ENCODE measurements around the gene DNAJC13. TPM values are rescaled to one million over a fixed set of nuclear protein-coding genes. Genes with fewer than 3 reads are reported as not detected.
"Not testable (repeated sequence)": the region's sequence is repeated elsewhere in the genome, so short reads cannot be mapped to it uniquely, and the experiment has no call there.

DNAJC13 gene
- total and polyA plus RNA-seq, 2 donors (not counting 3 experiments of a cell fraction or from before 2014, with no cell fraction given) = 14.3 to 71.7 TPM

- POLR2A ChIA-PET = no interaction called here
- intact Hi-C loops (cut with micrococcal nuclease) = no loop called here
- TF ChIP-seq MAX (IDR thresholded peaks at IDR 0.05; ENCODE audit: insufficient read depth, insufficient read length) (no peak), GATA2 (IDR thresholded peaks at IDR 0.05; ENCODE audit: insufficient read depth, insufficient read length, low read depth, low read length) (no peak), EZH2 (IDR thresholded peaks at IDR 0.05; ENCODE audit: borderline replicate concordance, low read depth, low read length, severe bottlenecking) (no peak), POLR2AphosphoS5 (IDR thresholded peaks at IDR 0.05; ENCODE audit: insufficient read depth, low read depth, low read length) (no peak), MYC (IDR thresholded peaks at IDR 0.05; ENCODE audit: low read depth, low read length) (no peak), FOS (IDR thresholded peaks at IDR 0.05; ENCODE audit: borderline replicate concordance, insufficient read depth, low read length) (no peak), JUN (IDR thresholded peaks at IDR 0.05; ENCODE audit: borderline replicate concordance, insufficient read depth, insufficient read length, low read depth) (no peak), POLR2A (IDR thresholded peaks at IDR 0.05; ENCODE audit: low read depth, low read length) (no peak), CTCF (IDR thresholded peaks at IDR 0.05; ENCODE audit: extremely low read depth in 1 of 2, insufficient read depth in 1 of 2, low read depth in 1 of 2, low read length in 2 of 2) (no peak)
- H3K9me1 ChIP-seq (replicated peaks; ENCODE audit: control insufficient read depth, extremely low read depth, insufficient read depth, low read length) = no peaks in the 10 kb centered on the region
- no TSS peak for BruUV-seq (replicated peaks)
- H3K4me1 ChIP-seq (ENCODE audit: control insufficient read depth, extremely low read depth, insufficient read depth, low read length) = no peaks in the 10 kb centered on the region
- no peaks in the 10 kb centered on the region for H3K27me3 ChIP-seq (ENCODE audit: control insufficient read depth in 2 of 2, insufficient read depth in 2 of 2, low read length in 2 of 2)
- H2AFZ ChIP-seq (ENCODE audit: low read depth, low read length) = no peak overlapping the region
- H4K20me1 ChIP-seq (replicated peaks; ENCODE audit: control insufficient read depth, extremely low read depth, insufficient read depth, low read length) = no peaks in the 10 kb centered on the region
- no peaks in the 10 kb centered on the region for H3K36me3 ChIP-seq (ENCODE audit: control insufficient read depth in 2 of 2, extremely low read depth in 1 of 2, insufficient read depth in 2 of 2, low read length in 2 of 2)
- no peaks in the 10 kb centered on the region for H3K79me2 ChIP-seq (ENCODE audit: control insufficient read depth, insufficient read depth, low read length)
- dilution Hi-C loops (cut with MboI; ENCODE audit: extremely low pct_ligation_motif_present, low sequenced_read_pairs) = no loop called here
- no peak overlapping the region for H3K4me3 ChIP-seq (replicated peaks in 1 of 3; ENCODE audit: insufficient read depth in 1 of 3, low read depth in 1 of 3, low read length in 3 of 3)
- no peak overlapping the region for H3K27ac ChIP-seq (ENCODE audit: insufficient read depth, low read depth, low read length)
- DNase-seq (ENCODE audit: low read depth, low spot score) (no peak), FAIRE-seq (no peak)
- CTCF ChIA-PET = no interaction called here
- H3K4me2 ChIP-seq (ENCODE audit: insufficient read depth, low read length) = no peak overlapping the region
- H3K9ac ChIP-seq (replicated peaks; ENCODE audit: extremely low read depth, insufficient read depth, low read length) = no peak overlapping the region
- no peaks in the 10 kb centered on the region for H3K9me3 ChIP-seq (replicated peaks; ENCODE audit: control insufficient read depth, insufficient read depth, low read length)
Observed at GRCh38 chr3:132386259-132386658, 31.0 kb upstream of the DNAJC13 start.

GRCh38 chr3:132392675-132393074 is 24.6 kb upstream of the DNAJC13 start:
- H3K27ac ChIP-seq (ENCODE audit: insufficient read depth, low read depth, low read length); H3K79me2 ChIP-seq (ENCODE audit: control insufficient read depth, insufficient read depth, low read length); H3K9me3 ChIP-seq (replicated peaks; ENCODE audit: control insufficient read depth, insufficient read depth, low read length); H3K36me3 ChIP-seq (ENCODE audit: control insufficient read depth in 2 of 2, extremely low read depth in 1 of 2, insufficient read depth in 2 of 2, low read length in 2 of 2); intact Hi-C loops (cut with micrococcal nuclease); H3K4me3 ChIP-seq (replicated peaks in 1 of 3; ENCODE audit: insufficient read depth in 1 of 3, low read depth in 1 of 3, low read length in 3 of 3); H3K4me2 ChIP-seq (ENCODE audit: insufficient read depth, low read length); POLR2A ChIA-PET; H3K9ac ChIP-seq (replicated peaks; ENCODE audit: extremely low read depth, insufficient read depth, low read length); dilution Hi-C loops (cut with MboI; ENCODE audit: extremely low pct_ligation_motif_present, low sequenced_read_pairs); H3K9me1 ChIP-seq (replicated peaks; ENCODE audit: control insufficient read depth, extremely low read depth, insufficient read depth, low read length); BruUV-seq (replicated peaks); H4K20me1 ChIP-seq (replicated peaks; ENCODE audit: control insufficient read depth, extremely low read depth, insufficient read depth, low read length); H2AFZ ChIP-seq (ENCODE audit: low read depth, low read length); H3K27me3 ChIP-seq (ENCODE audit: control insufficient read depth in 2 of 2, insufficient read depth in 2 of 2, low read length in 2 of 2); H3K4me1 ChIP-seq (ENCODE audit: control insufficient read depth, extremely low read depth, insufficient read depth, low read length); DNase-seq (ENCODE audit: low read depth, low spot score); FAIRE-seq: not testable (repeated sequence)
- CTCF ChIA-PET = interaction anchor here (1.2 kb wide), 1 partner anchor 41 kb away, joined by 3 read pairs; no protein-coding TSS in a partner anchor
